ENCODE measurements around the gene ZNF165. TPM values are rescaled to one million over a fixed set of nuclear protein-coding genes. Genes with fewer than 3 reads are reported as not detected.
A peak's percentile ranks its signal among the peaks of the same experiment; 100 is the strongest.
"Not testable (repeated sequence)": the region's sequence is repeated elsewhere in the genome, so short reads cannot be mapped to it uniquely, and the experiment has no call there.

ZNF165 gene
- polyA plus RNA-seq, 1 experiment: 0.15 TPM

DNA sequence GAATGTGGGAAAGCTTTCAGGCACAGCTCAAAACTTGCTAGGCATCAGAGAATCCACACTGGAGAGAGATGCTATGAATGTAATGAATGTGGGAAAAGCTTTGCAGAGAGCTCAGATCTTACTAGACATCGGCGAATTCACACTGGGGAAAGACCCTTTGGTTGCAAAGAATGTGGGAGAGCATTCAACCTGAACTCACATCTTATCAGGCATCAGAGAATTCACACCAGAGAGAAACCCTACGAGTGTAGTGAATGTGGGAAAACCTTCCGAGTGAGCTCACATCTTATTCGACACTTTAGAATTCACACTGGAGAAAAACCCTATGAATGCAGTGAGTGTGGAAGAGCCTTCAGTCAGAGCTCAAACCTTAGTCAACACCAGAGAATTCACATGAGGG is 8.7 kb downstream of the ZNF165 start:
- no peak for DNase-seq (ENCODE audit: low read depth, low spot score)
- Histone ChIP-seq H3K27ac (ENCODE audit: low read depth, low read length) (no peak overlapping the region), H3K27me3 (ENCODE audit: control insufficient read depth, insufficient read depth, low read length) (no peaks in the 10 kb centered on the region), H3K9me3 (ENCODE audit: control insufficient read depth, insufficient read depth, low read length) (peaks cover 7% of the 10 kb centered on the region), H3K4me3 (ENCODE audit: low read depth, low read length) (no peak overlapping the region)
- ChIA-PET CTCF (interaction anchor here (1.4 kb wide), 1 partner anchor 15 kb away, joined by 5 read pairs; no protein-coding TSS in a partner anchor), POLR2A (no interaction called here)
- TF ChIP-seq, protein P1, sequence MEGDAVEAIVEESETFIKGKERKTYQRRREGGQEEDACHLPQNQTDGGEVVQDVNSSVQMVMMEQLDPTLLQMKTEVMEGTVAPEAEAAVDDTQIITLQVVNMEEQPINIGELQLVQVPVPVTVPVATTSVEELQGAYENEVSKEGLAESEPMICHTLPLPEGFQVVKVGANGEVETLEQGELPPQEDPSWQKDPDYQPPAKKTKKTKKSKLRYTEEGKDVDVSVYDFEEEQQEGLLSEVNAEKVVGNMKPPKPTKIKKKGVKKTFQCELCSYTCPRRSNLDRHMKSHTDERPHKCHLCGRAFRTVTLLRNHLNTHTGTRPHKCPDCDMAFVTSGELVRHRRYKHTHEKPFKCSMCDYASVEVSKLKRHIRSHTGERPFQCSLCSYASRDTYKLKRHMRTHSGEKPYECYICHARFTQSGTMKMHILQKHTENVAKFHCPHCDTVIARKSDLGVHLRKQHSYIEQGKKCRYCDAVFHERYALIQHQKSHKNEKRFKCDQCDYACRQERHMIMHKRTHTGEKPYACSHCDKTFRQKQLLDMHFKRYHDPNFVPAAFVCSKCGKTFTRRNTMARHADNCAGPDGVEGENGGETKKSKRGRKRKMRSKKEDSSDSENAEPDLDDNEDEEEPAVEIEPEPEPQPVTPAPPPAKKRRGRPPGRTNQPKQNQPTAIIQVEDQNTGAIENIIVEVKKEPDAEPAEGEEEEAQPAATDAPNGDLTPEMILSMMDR (IDR thresholded peaks at IDR 0.05; ENCODE audit: low read depth, low read length): no peak

DNA sequence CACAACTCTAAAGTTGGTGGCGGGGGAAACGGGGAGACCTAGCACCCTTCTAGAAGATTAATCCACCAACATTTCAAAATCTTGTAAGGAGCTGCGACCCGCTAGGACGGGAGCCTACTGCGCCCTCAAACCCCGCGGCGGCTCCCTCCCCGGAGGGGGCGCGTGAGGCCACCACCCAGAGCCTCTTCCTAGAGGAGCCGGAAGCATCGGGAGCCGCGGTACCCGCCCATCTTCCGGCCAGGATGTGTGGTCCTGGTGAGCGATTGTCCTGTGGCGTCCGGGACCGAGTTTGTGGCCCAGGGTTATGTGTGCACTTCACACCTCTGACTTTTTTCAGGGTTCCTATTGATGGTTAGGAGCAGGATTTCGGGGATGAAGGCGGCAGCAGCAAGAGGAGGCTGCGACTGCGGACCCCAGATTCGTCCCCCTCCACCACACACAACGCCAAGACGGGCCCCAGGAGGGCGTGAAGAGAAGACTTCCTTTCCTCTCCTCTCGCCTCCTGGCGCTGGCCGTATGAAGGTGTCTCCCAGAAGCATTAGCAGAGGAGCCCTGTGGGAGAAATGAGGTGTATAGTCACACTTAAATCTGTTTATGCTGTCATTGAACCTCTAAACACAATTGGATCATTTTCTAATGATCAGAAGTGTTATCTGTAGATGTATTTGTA is 10.7 kb downstream of the ZNF165 start:
- no peak for DNase-seq (ENCODE audit: low read depth, low spot score)
- H3K4me3 ChIP-seq (ENCODE audit: low read depth, low read length): peak overlapping the region; percentile 54
- CTCF ChIA-PET: interaction anchor here (5.0 kb wide), 1 partner anchor 14 kb away, joined by 20 read pairs; no protein-coding TSS in a partner anchor
- POLR2A ChIA-PET: no interaction called here
- H3K27ac ChIP-seq (ENCODE audit: low read depth, low read length): no peak overlapping the region
- no peaks in the 10 kb centered on the region for H3K27me3 ChIP-seq (ENCODE audit: control insufficient read depth, insufficient read depth, low read length)
- H3K9me3 ChIP-seq (ENCODE audit: control insufficient read depth, insufficient read depth, low read length): peaks cover 7% of the 10 kb centered on the region
- TF ChIP-seq, protein P1 (IDR thresholded peaks at IDR 0.05; ENCODE audit: low read depth, low read length): no peak

DNA sequence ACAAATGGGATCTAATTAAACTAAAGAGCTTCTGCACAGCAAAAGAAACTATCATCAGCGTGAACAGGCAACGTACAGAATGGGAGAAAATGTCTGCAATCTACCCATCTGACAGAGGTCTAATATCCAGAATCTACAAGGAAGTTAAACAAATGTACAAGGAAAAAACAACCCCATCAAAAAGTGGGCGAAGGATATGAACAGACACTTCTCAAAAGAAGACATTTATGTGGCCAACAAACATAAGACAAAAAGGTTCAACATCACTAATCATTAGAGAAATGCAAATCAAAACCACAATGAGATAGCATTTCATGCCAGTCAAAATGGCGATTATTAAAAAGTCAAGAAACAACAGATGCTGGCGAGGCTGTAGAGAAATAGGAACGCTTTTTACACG is 21.9 kb downstream of the ZNF165 start:
- H3K27ac ChIP-seq (ENCODE audit: low read depth, low read length); POLR2A ChIA-PET; DNase-seq (ENCODE audit: low read depth, low spot score); CTCF ChIA-PET; H3K9me3 ChIP-seq (ENCODE audit: control insufficient read depth, insufficient read depth, low read length); H3K4me3 ChIP-seq (ENCODE audit: low read depth, low read length); H3K27me3 ChIP-seq (ENCODE audit: control insufficient read depth, insufficient read depth, low read length): not testable (repeated sequence)

DNA sequence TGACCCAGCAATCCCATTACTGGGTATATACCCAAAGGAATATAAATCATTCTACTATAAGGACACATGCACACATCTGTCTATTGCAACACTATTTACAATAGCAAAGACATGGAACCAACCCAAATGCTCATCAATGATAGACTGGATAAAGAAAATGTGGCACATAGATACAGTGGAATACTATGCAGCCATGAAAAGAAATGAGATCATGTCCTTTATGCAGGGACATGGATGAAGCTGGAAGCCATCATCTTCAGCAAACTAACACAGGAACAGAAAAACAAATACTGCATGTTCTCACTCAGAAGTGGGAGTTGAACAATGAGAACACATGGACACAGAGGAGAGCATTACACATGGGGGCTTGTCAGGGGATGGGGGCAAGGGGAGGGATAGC is 22.3 kb downstream of the ZNF165 start:
- H3K27ac ChIP-seq (ENCODE audit: low read depth, low read length); CTCF ChIA-PET; H3K4me3 ChIP-seq (ENCODE audit: low read depth, low read length); H3K27me3 ChIP-seq (ENCODE audit: control insufficient read depth, insufficient read depth, low read length); POLR2A ChIA-PET; DNase-seq (ENCODE audit: low read depth, low spot score); H3K9me3 ChIP-seq (ENCODE audit: control insufficient read depth, insufficient read depth, low read length): not testable (repeated sequence)

DNA sequence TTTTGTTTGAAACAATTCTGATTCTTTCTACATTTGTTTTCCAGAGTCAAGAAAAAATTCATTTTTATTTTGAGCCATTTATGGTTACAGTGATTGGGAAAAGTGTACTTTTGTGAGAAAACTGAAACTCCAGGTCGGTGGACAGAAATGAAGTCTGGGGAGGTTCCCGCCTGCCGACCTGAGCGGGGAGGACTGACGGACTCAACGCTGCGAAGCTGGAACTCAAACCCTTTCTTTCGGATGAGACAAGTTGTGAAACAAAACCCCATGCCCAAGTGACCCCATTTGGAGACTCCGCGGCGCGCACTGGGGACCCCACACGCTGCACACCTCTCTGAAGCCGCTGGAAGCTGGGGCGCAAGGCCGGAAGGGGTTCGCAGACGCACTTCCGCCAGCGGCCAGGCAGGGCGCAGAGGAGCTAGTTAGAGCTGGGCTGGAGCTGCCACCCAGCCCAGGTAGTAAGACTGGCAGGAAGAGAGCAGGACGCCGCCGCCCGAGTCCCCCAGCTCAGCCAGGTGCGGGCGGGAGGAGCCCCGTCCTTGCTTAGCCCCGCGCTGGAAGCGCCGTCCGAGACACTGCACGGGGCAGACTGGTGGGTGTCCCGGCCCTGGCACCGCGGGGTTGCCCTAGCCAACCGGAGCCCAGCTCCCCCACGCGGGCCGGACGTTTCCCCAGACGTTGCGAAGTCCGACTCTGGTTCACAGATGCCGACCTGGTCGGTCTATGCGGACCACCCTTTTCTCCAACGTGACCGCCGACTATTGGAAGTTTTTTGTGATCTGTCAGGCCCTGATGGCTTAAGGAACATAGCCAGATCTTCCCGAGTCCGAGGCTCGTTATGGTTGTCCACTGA is 24.2 kb downstream of the ZNF165 start:
- TF ChIP-seq, protein P1 (IDR thresholded peaks at IDR 0.05; ENCODE audit: low read depth, low read length): peak; percentile 70
- Histone ChIP-seq H3K27ac (ENCODE audit: low read depth, low read length) (peak overlapping the region; percentile 31), H3K4me3 (ENCODE audit: low read depth, low read length) (peak overlapping the region; percentile 78), H3K9me3 (ENCODE audit: control insufficient read depth, insufficient read depth, low read length) (no peaks in the 10 kb centered on the region; the same call in 1 of the 2 replicates), H3K27me3 (ENCODE audit: control insufficient read depth, insufficient read depth, low read length) (no peaks in the 10 kb centered on the region)
- ChIA-PET POLR2A (interaction anchor here (0.7 to 1.5 kb wide), 5 partner anchors 32 to 148 kb away, joined by 3 to 6 read pairs (median 4); partner anchors contain the start of genes ZKSCAN4 and ZKSCAN8), CTCF (interaction anchor here (0.8 to 2.7 kb wide), 16 partner anchors 8 to 279 kb away, joined by 3 to 20 read pairs (median 5); partner anchors contain the start of genes ZKSCAN8 and ZNF165)
- DNase-seq (ENCODE audit: low read depth, low spot score): no peak
